ENCODE results near the gene FSCN2. TPM values are rescaled to one million over a fixed set of nuclear protein-coding genes. Genes with fewer than 3 reads are reported as not detected.

Gene FSCN2
- total and polyA plus RNA-seq, 5 donors from 2014 or later, result 0.17 to 0.74 TPM; not detected in 3

GRCh38 chr17:81483085-81483861 lies 44.9 kb upstream of the FSCN2 start:
- Histone ChIP-seq H3K4me3 (ENCODE audit: low read depth, low read length) (no peak overlapping the region), H3K36me3 (ENCODE audit: control insufficient read depth, insufficient read depth, low read length) (no peaks in the 10 kb centered on the region), H3K4me1 (ENCODE audit: control insufficient read depth, insufficient read depth, low read length, poor library complexity, severe bottlenecking) (peaks cover 33% of the 10 kb centered on the region), H3K9me3 (ENCODE audit: control insufficient read depth in 2 of 2, low read length in 2 of 2) (no peaks in the 10 kb centered on the region), H3K27ac (ENCODE audit: insufficient read depth, low read length, poor library complexity, severe bottlenecking) (no peak overlapping the region), H3K27me3 (ENCODE audit: control insufficient read depth, insufficient read depth, low read length) (peaks cover 4% of the 10 kb centered on the region)
- no peaks in the 10 kb centered on the region for H3K9me3 Mint-ChIP-seq
- ATAC-seq (ENCODE audit: low read depth in 2 of 2) (no peak), DNase-seq (no peak)
- peak overlapping the region in 2 of 4 donors; percentile 54 to 58 for H3K4me3 Mint-ChIP-seq
- H3K27me3 Mint-ChIP-seq, result peaks cover 23% of the 10 kb centered on the region
- no peaks in the 10 kb centered on the region for H3K36me3 Mint-ChIP-seq
- H3K4me1 Mint-ChIP-seq, result peaks cover 0 to 16% (median 6%) of the 10 kb centered on the region in 4 donors
- H3K27ac Mint-ChIP-seq, result no peak overlapping the region

- Mint-ChIP-seq H3K4me3 (peak overlapping the region in 1 of 4 donors; percentile 38), H3K4me1 (peaks cover 0 to 16% (median 6%) of the 10 kb centered on the region in 4 donors), H3K27ac (no peak overlapping the region), H3K27me3 (peaks cover 23% of the 10 kb centered on the region), H3K36me3 (no peaks in the 10 kb centered on the region), H3K9me3 (no peaks in the 10 kb centered on the region)
- DNase-seq, result no peak
- Histone ChIP-seq H3K9me3 (ENCODE audit: control insufficient read depth in 2 of 2, low read length in 2 of 2) (no peaks in the 10 kb centered on the region), H3K27me3 (ENCODE audit: control insufficient read depth, insufficient read depth, low read length) (peaks cover 4% of the 10 kb centered on the region), H3K4me3 (ENCODE audit: low read depth, low read length) (no peak overlapping the region), H3K36me3 (ENCODE audit: control insufficient read depth, insufficient read depth, low read length) (no peaks in the 10 kb centered on the region), H3K27ac (ENCODE audit: insufficient read depth, low read length, poor library complexity, severe bottlenecking) (no peak overlapping the region), H3K4me1 (ENCODE audit: control insufficient read depth, insufficient read depth, low read length, poor library complexity, severe bottlenecking) (peaks cover 37% of the 10 kb centered on the region)
- no peak for ATAC-seq (ENCODE audit: low read depth in 2 of 2)
Observed at GRCh38 chr17:81483862-81484194, 44.3 kb upstream of the FSCN2 start.

GRCh38 chr17:81484195-81484979 lies 43.8 kb upstream of the FSCN2 start:
- Histone ChIP-seq H3K27ac (ENCODE audit: insufficient read depth, low read length, poor library complexity, severe bottlenecking) (no peak overlapping the region), H3K4me3 (ENCODE audit: low read depth, low read length) (no peak overlapping the region), H3K27me3 (ENCODE audit: control insufficient read depth, insufficient read depth, low read length) (peaks cover 4% of the 10 kb centered on the region), H3K9me3 (ENCODE audit: control insufficient read depth in 2 of 2, low read length in 2 of 2) (no peaks in the 10 kb centered on the region), H3K4me1 (ENCODE audit: control insufficient read depth, insufficient read depth, low read length, poor library complexity, severe bottlenecking) (peaks cover 37% of the 10 kb centered on the region), H3K36me3 (ENCODE audit: control insufficient read depth, insufficient read depth, low read length) (no peaks in the 10 kb centered on the region)
- peak; percentile 75 to 87 (median 87) for DNase-seq
- H3K4me1 Mint-ChIP-seq, result peaks cover 0 to 16% (median 6%) of the 10 kb centered on the region in 4 donors
- peak overlapping the region in 1 of 4 donors; percentile 38 for H3K4me3 Mint-ChIP-seq
- no peaks in the 10 kb centered on the region for H3K9me3 Mint-ChIP-seq
- ATAC-seq (ENCODE audit: low read depth in 2 of 2), result peak; percentile 81 to 84
- peak overlapping the region in 1 of 3 donors; percentile 26 for H3K27ac Mint-ChIP-seq
- H3K36me3 Mint-ChIP-seq, result no peaks in the 10 kb centered on the region
- peaks cover 23% of the 10 kb centered on the region for H3K27me3 Mint-ChIP-seq

- Mint-ChIP-seq H3K4me3 (peak overlapping the region in 2 of 4 donors; percentile 45 to 83), H3K36me3 (no peaks in the 10 kb centered on the region), H3K27ac (no peak overlapping the region), H3K9me3 (no peaks in the 10 kb centered on the region), H3K27me3 (peaks cover 15% of the 10 kb centered on the region), H3K4me1 (peaks cover 0 to 21% (median 3%) of the 10 kb centered on the region in 4 donors)
- Histone ChIP-seq H3K4me1 (ENCODE audit: control insufficient read depth, insufficient read depth, low read length, poor library complexity, severe bottlenecking) (peaks cover 33% of the 10 kb centered on the region), H3K36me3 (ENCODE audit: control insufficient read depth, insufficient read depth, low read length) (no peaks in the 10 kb centered on the region), H3K27me3 (ENCODE audit: control insufficient read depth, insufficient read depth, low read length) (no peaks in the 10 kb centered on the region), H3K9me3 (ENCODE audit: control insufficient read depth in 2 of 2, low read length in 2 of 2) (no peaks in the 10 kb centered on the region), H3K4me3 (ENCODE audit: low read depth, low read length) (no peak overlapping the region), H3K27ac (ENCODE audit: insufficient read depth, low read length, poor library complexity, severe bottlenecking) (no peak overlapping the region)
- ATAC-seq (ENCODE audit: low read depth in 2 of 2), result no peak
- DNase-seq, result no peak
Observed at GRCh38 chr17:81486199-81486810, 41.9 kb upstream of the FSCN2 start.

- Mint-ChIP-seq H3K9me3 (no peaks in the 10 kb centered on the region), H3K36me3 (no peaks in the 10 kb centered on the region), H3K4me1 (peaks cover 0 to 15% (median 3%) of the 10 kb centered on the region in 4 donors), H3K27me3 (peaks cover 10% of the 10 kb centered on the region), H3K27ac (peak overlapping the region in 1 of 3 donors; percentile 38), H3K4me3 (peak overlapping the region; percentile 35 to 74 (median 71))
- Histone ChIP-seq H3K27me3 (ENCODE audit: control insufficient read depth, insufficient read depth, low read length) (no peaks in the 10 kb centered on the region), H3K36me3 (ENCODE audit: control insufficient read depth, insufficient read depth, low read length) (no peaks in the 10 kb centered on the region), H3K9me3 (ENCODE audit: control insufficient read depth in 2 of 2, low read length in 2 of 2) (no peaks in the 10 kb centered on the region), H3K4me3 (ENCODE audit: low read depth, low read length) (no peak overlapping the region), H3K27ac (ENCODE audit: insufficient read depth, low read length, poor library complexity, severe bottlenecking) (no peak overlapping the region), H3K4me1 (ENCODE audit: control insufficient read depth, insufficient read depth, low read length, poor library complexity, severe bottlenecking) (peaks cover 27% of the 10 kb centered on the region)
- ATAC-seq (ENCODE audit: low read depth in 2 of 2) (no peak), DNase-seq (no peak)
Observed at GRCh38 chr17:81487089-81487486, 41.1 kb upstream of the FSCN2 start.

- Mint-ChIP-seq H3K36me3 (no peaks in the 10 kb centered on the region), H3K4me1 (peaks cover 0 to 9% (median 2%) of the 10 kb centered on the region in 4 donors), H3K9me3 (no peaks in the 10 kb centered on the region), H3K27me3 (peaks cover 7% of the 10 kb centered on the region), H3K4me3 (peak overlapping the region; percentile 35 to 74 (median 71)), H3K27ac (no peak overlapping the region)
- peak; percentile 65 to 84 (median 66) for DNase-seq
- ATAC-seq (ENCODE audit: low read depth in 2 of 2), result peak; percentile 67 to 71
- H3K4me3 ChIP-seq (ENCODE audit: low read depth, low read length), result no peak overlapping the region
- peaks cover 27% of the 10 kb centered on the region for H3K4me1 ChIP-seq (ENCODE audit: control insufficient read depth, insufficient read depth, low read length, poor library complexity, severe bottlenecking)
- no peaks in the 10 kb centered on the region for H3K27me3 ChIP-seq (ENCODE audit: control insufficient read depth, insufficient read depth, low read length)
- no peaks in the 10 kb centered on the region for H3K36me3 ChIP-seq (ENCODE audit: control insufficient read depth, insufficient read depth, low read length)
- no peaks in the 10 kb centered on the region for H3K9me3 ChIP-seq (ENCODE audit: control insufficient read depth in 2 of 2, low read length in 2 of 2)
- H3K27ac ChIP-seq (ENCODE audit: insufficient read depth, low read length, poor library complexity, severe bottlenecking), result peak overlapping the region; percentile 51
Observed at GRCh38 chr17:81487487-81488275, 40.5 kb upstream of the FSCN2 start.

GRCh38 chr17:81488276-81488860 lies 39.8 kb upstream of the FSCN2 start:
- Mint-ChIP-seq H3K36me3 (no peaks in the 10 kb centered on the region), H3K4me1 (peaks cover 0 to 8% (median 0%) of the 10 kb centered on the region in 4 donors), H3K27me3 (no peaks in the 10 kb centered on the region), H3K27ac (no peak overlapping the region), H3K4me3 (no peak overlapping the region), H3K9me3 (no peaks in the 10 kb centered on the region)
- Histone ChIP-seq H3K27me3 (ENCODE audit: control insufficient read depth, insufficient read depth, low read length) (no peaks in the 10 kb centered on the region), H3K4me3 (ENCODE audit: low read depth, low read length) (no peak overlapping the region), H3K27ac (ENCODE audit: insufficient read depth, low read length, poor library complexity, severe bottlenecking) (peak overlapping the region; percentile 51), H3K36me3 (ENCODE audit: control insufficient read depth, insufficient read depth, low read length) (no peaks in the 10 kb centered on the region), H3K9me3 (ENCODE audit: control insufficient read depth in 2 of 2, low read length in 2 of 2) (no peaks in the 10 kb centered on the region), H3K4me1 (ENCODE audit: control insufficient read depth, insufficient read depth, low read length, poor library complexity, severe bottlenecking) (peaks cover 25% of the 10 kb centered on the region)
- ATAC-seq (ENCODE audit: low read depth in 2 of 2) (no peak), DNase-seq (peak in 2 of 3 donors; percentile 26 to 49)
